HFFc6 (cell line): Measurements from ENCODE around the gene RFT1. TPM values are rescaled to one million over a fixed set of nuclear protein-coding genes. Genes with fewer than 3 reads are reported as not detected.

ENCODE experiments used
- DNase-seq: peaks from one replicate; pipeline ENCODE4 v3.0.0-alpha.2; 2018
- H3K27ac Mint-ChIP-seq: 2 replicates; pipeline ENCODE4 v1.8.0; 2020; ENCODE audit warnings: mild to moderate bottlenecking, mixed read lengths
- H3K27me3 Mint-ChIP-seq: 2 replicates; pipeline ENCODE4 v1.8.0; 2021; ENCODE audit warnings: mild to moderate bottlenecking, moderate library complexity, mixed read lengths; ENCODE audit not compliant: insufficient read depth
- H3K36me3 Mint-ChIP-seq: 2 replicates; pipeline ENCODE4 v1.8.0; 2021; ENCODE audit warnings: low read depth, mixed read lengths
- H3K4me1 Mint-ChIP-seq: 2 replicates; pipeline ENCODE4 v1.8.0; 2020; ENCODE audit warnings: low read depth, mixed read lengths
- H3K4me3 Mint-ChIP-seq: 2 replicates; pipeline ENCODE4 v1.8.0; 2020; ENCODE audit warnings: mild to moderate bottlenecking, moderate library complexity, mixed read lengths
- H3K9me3 Mint-ChIP-seq: 2 replicates; pipeline ENCODE4 v1.8.0; 2020; ENCODE audit warnings: mild to moderate bottlenecking, mixed read lengths
- total RNA-seq, 6 experiments: library from RNA; stranded (reverse); fragmentation: NEBNext Ultra II Directional; extraction: Animal tissue kit (Norgen Biotek cat#: 25700); gene quantifications; 2 replicates in 1 of 6; 3 replicates in 5 of 6; pipeline ENCODE4 v1.2.3, GENCODE V29; 2021
- TF ChIP-seq, protein P1 (sequence below): fragments of 200-600 bp; sonication (generic); IDR thresholded peaks from 2 replicates; pipeline ENCODE4 v1.5.0; 2021; ENCODE audit warnings: antibody characterized with exemption, mild to moderate bottlenecking

RFT1 gene
- total RNA-seq, 6 experiments from 2014 or later: 32.9 to 39.6 (median 34.7) TPM

DNA sequence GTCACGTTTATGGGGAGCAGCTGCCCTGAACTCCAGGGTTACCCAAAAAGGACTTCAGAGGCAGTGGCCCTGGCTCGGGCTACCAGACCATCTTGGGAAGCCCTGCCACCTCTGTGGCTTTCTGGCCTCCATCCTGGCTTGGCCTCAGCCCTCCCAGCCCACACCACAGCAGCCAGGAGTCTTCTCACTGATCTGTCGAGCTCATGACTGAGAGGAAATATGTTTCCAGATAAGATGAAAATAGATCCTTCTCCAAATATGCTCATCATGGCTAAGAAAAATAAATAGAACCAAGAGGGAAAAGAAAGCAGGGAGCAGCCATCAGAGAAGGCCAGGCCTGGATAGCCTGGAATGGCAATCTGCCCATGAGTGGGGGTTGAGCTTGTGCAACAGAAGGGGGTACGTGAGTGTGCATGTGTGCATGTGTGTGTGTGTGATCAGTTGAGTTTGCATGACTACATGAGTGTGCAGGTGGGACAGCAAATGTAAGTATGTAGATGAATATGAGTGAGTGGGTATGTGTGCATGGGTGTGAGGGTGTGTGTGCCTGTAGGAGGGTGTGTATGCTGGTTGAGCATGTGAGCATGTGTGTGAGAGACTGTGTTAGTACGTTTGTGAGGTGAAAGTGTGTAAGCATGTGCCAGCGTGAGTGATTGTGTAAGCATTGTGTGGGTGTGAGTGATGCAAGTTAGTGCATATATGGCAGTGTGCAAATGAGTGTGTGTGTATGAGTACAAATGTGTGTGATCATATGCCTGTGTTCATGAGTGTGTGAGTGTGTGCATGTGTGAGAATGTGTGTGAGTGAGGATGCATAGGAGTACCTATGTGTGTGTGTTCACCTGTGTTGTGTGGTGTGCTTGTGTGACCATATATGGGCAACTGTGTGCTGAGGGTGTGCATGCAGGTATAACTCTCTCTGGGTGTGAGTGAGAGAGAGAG is 9.9 kb upstream of the RFT1 start:
- no peaks in the 10 kb centered on the region for H3K36me3 Mint-ChIP-seq
- no peak overlapping the region for H3K4me3 Mint-ChIP-seq
- peaks cover 24% of the 10 kb centered on the region for H3K4me1 Mint-ChIP-seq
- no peaks in the 10 kb centered on the region for H3K9me3 Mint-ChIP-seq
- DNase-seq: no peak
- TF ChIP-seq, protein P1, sequence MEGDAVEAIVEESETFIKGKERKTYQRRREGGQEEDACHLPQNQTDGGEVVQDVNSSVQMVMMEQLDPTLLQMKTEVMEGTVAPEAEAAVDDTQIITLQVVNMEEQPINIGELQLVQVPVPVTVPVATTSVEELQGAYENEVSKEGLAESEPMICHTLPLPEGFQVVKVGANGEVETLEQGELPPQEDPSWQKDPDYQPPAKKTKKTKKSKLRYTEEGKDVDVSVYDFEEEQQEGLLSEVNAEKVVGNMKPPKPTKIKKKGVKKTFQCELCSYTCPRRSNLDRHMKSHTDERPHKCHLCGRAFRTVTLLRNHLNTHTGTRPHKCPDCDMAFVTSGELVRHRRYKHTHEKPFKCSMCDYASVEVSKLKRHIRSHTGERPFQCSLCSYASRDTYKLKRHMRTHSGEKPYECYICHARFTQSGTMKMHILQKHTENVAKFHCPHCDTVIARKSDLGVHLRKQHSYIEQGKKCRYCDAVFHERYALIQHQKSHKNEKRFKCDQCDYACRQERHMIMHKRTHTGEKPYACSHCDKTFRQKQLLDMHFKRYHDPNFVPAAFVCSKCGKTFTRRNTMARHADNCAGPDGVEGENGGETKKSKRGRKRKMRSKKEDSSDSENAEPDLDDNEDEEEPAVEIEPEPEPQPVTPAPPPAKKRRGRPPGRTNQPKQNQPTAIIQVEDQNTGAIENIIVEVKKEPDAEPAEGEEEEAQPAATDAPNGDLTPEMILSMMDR: no peak
- no peak overlapping the region for H3K27ac Mint-ChIP-seq
- no peaks in the 10 kb centered on the region; the same call in none of the 2 replicates for H3K27me3 Mint-ChIP-seq

- Mint-ChIP-seq H3K27ac (peak overlapping the region; percentile 8; the same call in 1 of the 2 replicates), H3K9me3 (no peaks in the 10 kb centered on the region), H3K4me1 (peaks cover 24% of the 10 kb centered on the region), H3K27me3 (no peaks in the 10 kb centered on the region; the same call in none of the 2 replicates), H3K36me3 (no peaks in the 10 kb centered on the region), H3K4me3 (no peak overlapping the region)
- peak; percentile 59 for DNase-seq
- TF ChIP-seq, protein P1: no peak
These were observed 7.7 kb upstream of the RFT1 start for GRCh38 chr3:53137835-53138446.

- H3K27ac Mint-ChIP-seq: peak overlapping the region; percentile 8; the same call in 1 of the 2 replicates
These were observed 7.0 kb upstream of the RFT1 start for GRCh38 chr3:53137221-53137620.

DNA sequence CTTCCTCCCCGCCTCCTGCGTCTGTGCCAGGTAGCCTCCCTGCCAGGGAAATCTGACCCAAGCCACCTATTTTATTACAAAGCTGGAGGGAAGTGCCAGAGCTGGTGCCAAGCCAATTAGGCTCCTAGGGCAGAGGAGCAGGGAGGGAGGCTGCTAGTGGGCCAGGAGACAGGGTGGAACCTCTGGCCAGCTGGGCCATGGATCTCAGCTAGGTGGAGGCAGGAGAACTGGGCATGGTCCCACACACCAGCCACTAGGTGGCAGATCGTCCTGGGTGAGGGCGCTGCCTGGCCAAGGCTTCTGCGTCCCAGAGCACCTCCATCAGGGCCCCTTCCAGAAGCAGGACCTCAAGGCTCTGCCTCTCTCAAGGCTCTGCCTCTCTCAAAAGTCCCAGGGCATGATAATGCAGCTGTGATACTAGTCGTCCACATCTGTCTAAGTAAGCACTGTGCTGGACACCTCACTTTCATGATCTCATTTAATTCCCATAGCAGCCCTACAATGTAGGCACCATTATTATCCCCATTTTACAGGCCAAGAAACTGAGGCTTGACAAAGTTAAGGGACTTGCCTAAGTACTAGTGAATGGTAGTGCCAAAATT is 4.5 kb upstream of the RFT1 start:
- DNase-seq: peak; percentile 70
- Mint-ChIP-seq H3K36me3 (no peaks in the 10 kb centered on the region), H3K4me1 (peaks cover 32% of the 10 kb centered on the region), H3K9me3 (no peaks in the 10 kb centered on the region), H3K4me3 (no peak overlapping the region), H3K27me3 (peaks cover 2% of the 10 kb centered on the region), H3K27ac (no peak overlapping the region)
- TF ChIP-seq, protein P1: peak; percentile 90

More at GRCh38 chr3:53137221-53137620, 7.0 kb upstream of the RFT1 start:
- peaks cover 29% of the 10 kb centered on the region for H3K4me1 Mint-ChIP-seq
- H3K9me3 Mint-ChIP-seq: no peaks in the 10 kb centered on the region
- no peaks in the 10 kb centered on the region; the same call in none of the 2 replicates for H3K27me3 Mint-ChIP-seq
- DNase-seq: no peak
- TF ChIP-seq, protein P1: no peak
- H3K36me3 Mint-ChIP-seq: no peaks in the 10 kb centered on the region
- no peak overlapping the region for H3K4me3 Mint-ChIP-seq

DNA sequence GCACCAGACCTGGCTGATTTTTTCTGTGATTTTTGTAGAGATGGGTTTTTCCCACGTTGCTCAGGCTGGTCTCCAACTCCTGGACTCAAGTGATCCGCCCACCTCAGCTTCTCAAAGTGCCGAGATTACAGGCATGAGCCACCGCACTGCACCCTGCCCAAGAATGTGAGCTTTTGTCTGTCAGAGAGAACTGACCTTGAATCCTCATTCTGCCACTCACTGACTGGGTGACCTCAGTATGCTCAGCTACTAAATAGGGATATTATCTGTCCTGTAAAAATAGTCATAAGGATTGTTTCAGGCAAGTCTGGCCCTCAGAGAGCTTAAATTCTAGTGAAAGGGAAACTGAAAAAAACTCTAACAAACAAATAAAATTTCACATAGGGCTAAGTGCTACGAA is 2.1 kb upstream of the RFT1 start:
- no peaks in the 10 kb centered on the region for H3K36me3 Mint-ChIP-seq
- H3K4me1 Mint-ChIP-seq: peaks cover 28% of the 10 kb centered on the region
- no peak for DNase-seq
- peaks cover 2% of the 10 kb centered on the region; the same call in 1 of the 2 replicates for H3K27me3 Mint-ChIP-seq
- H3K9me3 Mint-ChIP-seq: no peaks in the 10 kb centered on the region
- TF ChIP-seq, protein P1: no peak
- H3K27ac Mint-ChIP-seq: no peak overlapping the region
- H3K4me3 Mint-ChIP-seq: no peak overlapping the region
